Measurements from ENCODE around the gene DDX51. TPM values are rescaled to one million over a fixed set of nuclear protein-coding genes. Genes with fewer than 3 reads are reported as not detected.

Gene DDX51
- polyA plus RNA-seq, 2 of the 4 experiments (the other 2 are of a cell fraction) = 10.2 to 22.6 TPM

GRCh38 chr12:132175496-132176384 is 31.6 kb upstream of the DDX51 start:
- H3K9me3 ChIP-seq = no peaks in the 10 kb centered on the region
- FAIRE-seq (no peak), ATAC-seq (no peak), DNase-seq (ENCODE audit: low read depth in 1 of 2, low spot score in 1 of 2) (no peak)
- H3K27ac ChIP-seq = no peak overlapping the region
- H3K4me2 ChIP-seq = no peak overlapping the region
- ChIA-PET POLR2A (no interaction called here), CTCF (interaction anchor here (1.0 to 2.6 kb wide), 7 partner anchors 9 to 439 kb away, joined by 4 to 7 read pairs (median 6); no protein-coding TSS in a partner anchor)
- H3K4me1 ChIP-seq = peaks cover 9% of the 10 kb centered on the region; the same call in 2 of the 3 replicates
- 65% methylated on average over 22 of the region's 35 CpGs for WGBS (ENCODE audit: missing lambda C conversion rate)
- H3K4me3 ChIP-seq = no peak overlapping the region
- no peak for TF ChIP-seq KDM1A (IDR thresholded peaks at IDR 0.05; ENCODE audit: low read depth)
- TF ChIP-seq, protein P1, sequence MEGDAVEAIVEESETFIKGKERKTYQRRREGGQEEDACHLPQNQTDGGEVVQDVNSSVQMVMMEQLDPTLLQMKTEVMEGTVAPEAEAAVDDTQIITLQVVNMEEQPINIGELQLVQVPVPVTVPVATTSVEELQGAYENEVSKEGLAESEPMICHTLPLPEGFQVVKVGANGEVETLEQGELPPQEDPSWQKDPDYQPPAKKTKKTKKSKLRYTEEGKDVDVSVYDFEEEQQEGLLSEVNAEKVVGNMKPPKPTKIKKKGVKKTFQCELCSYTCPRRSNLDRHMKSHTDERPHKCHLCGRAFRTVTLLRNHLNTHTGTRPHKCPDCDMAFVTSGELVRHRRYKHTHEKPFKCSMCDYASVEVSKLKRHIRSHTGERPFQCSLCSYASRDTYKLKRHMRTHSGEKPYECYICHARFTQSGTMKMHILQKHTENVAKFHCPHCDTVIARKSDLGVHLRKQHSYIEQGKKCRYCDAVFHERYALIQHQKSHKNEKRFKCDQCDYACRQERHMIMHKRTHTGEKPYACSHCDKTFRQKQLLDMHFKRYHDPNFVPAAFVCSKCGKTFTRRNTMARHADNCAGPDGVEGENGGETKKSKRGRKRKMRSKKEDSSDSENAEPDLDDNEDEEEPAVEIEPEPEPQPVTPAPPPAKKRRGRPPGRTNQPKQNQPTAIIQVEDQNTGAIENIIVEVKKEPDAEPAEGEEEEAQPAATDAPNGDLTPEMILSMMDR (IDR thresholded peaks at IDR 0.05) = no peak
- TF ChIP-seq EHF (CRISPR knock-in tag; IDR thresholded peaks at IDR 0.05) = no peak
- no peak for TF ChIP-seq HOXA7 (CRISPR knock-in tag; IDR thresholded peaks at IDR 0.05)
- TF ChIP-seq FOSB (CRISPR knock-in tag; IDR thresholded peaks at IDR 0.05) = no peak
- no peak for TF ChIP-seq CEBPB (IDR thresholded peaks at IDR 0.05)
- no peak for TF ChIP-seq EHMT2 (IDR thresholded peaks at IDR 0.05; ENCODE audit: low read depth)
- no peak for TF ChIP-seq CHD2 (IDR thresholded peaks at IDR 0.05; ENCODE audit: low read length, partially characterized antibody)
- TF ChIP-seq RAD21 (conservative IDR thresholded peaks at IDR 0.05 in 1 of 2, IDR thresholded peaks at IDR 0.05 in 1 of 2) = no peak
- TF ChIP-seq ESRRA (IDR thresholded peaks at IDR 0.05; ENCODE audit: borderline replicate concordance, low read length) = no peak
- TF ChIP-seq JUN (IDR thresholded peaks at IDR 0.05) = no peak
- no peak for TF ChIP-seq MAZ (IDR thresholded peaks at IDR 0.05; ENCODE audit: borderline replicate concordance, low read depth, low read length)
- no peak for TF ChIP-seq POLR2AphosphoS2 (conservative IDR thresholded peaks at IDR 0.05; ENCODE audit: low read length)
- no peak for TF ChIP-seq SMC3 (IDR thresholded peaks at IDR 0.05)

DNA sequence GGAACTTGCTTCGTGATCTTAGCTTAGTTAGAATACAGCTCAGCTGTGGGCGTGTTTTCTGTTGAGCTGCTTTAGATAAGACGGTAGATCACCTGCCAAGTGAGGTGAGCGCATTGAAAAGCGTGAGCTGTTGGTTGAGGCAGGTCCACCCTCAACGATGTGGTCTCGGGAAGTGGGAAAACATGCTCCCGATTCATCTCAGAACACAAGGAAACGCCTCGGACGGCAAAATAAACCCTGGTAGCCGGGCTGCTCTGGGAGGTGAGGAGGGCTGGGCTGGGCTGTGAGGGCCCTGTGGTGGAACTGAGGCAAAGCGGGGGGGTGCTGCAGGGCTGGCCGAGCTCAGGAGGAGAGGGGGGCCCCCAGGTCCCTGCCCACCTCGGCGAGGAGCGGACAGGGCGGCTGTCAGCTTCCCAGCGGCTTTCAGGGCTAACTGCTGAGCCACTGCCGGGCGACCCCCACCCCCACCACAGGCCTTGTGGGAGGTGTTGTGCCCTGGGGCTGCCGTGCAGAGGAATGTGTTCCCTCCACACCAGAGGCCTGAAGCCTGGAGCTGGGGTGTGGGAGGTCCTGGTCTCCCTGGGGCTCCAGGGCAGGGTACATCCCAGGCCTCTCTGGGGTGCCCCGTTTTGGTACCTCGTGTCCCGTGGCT is 30.8 kb upstream of the DDX51 start:
- H3K9me3 ChIP-seq = no peaks in the 10 kb centered on the region
- ATAC-seq (no peak), DNase-seq (ENCODE audit: low read depth in 1 of 2, low spot score in 1 of 2) (no peak), FAIRE-seq (no peak)
- CTCF ChIA-PET = interaction anchor here (0.6 to 2.6 kb wide), 10 partner anchors 12 to 457 kb away, joined by 3 to 7 read pairs (median 5); no protein-coding TSS in a partner anchor
- no peak overlapping the region for H3K4me3 ChIP-seq
- no peak overlapping the region for H3K27ac ChIP-seq
- H3K4me2 ChIP-seq = no peak overlapping the region
- POLR2A ChIA-PET = no interaction called here
- peaks cover 9% of the 10 kb centered on the region; the same call in 2 of the 3 replicates for H3K4me1 ChIP-seq
- no peak for TF ChIP-seq HOXB5 (CRISPR knock-in tag; IDR thresholded peaks at IDR 0.05)
- TF ChIP-seq EHMT2 (IDR thresholded peaks at IDR 0.05; ENCODE audit: low read depth) = no peak
- TF ChIP-seq FOXS1 (CRISPR knock-in tag; IDR thresholded peaks at IDR 0.05) = no peak
- WGBS (ENCODE audit: missing lambda C conversion rate) = 76% methylated on average over 23 of the region's 25 CpGs

DNA sequence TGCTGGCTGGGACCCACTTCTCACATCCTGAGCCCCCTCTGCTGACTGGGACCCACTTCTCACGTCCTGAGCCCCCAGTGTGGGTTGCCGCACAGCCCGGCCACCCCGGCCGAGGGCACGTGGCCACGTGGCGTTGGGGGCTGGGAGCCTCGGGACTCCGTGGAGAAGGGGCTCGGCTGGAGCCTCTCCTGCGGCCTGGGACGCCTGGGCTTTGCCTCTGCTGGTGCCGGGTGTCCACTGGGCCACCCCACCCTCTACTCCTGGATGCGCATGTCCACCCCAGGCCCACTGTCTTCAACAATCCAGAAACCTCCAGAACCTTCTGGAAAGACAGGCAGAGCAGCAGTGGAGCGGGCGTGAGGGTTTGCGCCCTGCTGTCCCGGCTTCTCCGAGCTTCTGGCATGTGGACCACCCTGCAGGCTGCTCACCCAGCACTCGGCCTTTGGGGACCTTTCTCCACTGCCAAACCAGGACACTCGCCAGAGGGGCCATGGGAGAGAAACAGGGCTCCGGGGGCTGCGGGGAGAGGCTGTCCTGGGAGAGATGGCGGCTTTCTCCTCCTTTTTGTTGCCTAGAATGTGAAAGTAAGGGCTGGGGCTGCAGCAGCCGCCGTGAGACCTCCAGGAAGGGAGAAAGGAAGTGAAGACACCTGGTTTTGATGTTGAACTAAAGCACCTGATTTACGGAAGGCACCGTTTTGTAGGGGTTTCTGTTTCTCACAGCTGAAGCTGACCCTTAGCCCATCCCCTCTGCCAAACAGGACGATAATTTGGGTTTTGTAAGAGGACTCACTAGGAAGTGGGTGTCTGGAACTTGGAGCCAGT is 30.1 kb upstream of the DDX51 start:
- WGBS (ENCODE audit: missing lambda C conversion rate) = 74% methylated on average over 17 of the region's 30 CpGs
- CTCF ChIA-PET = interaction anchor here (0.6 to 2.6 kb wide), 9 partner anchors 11 to 457 kb away, joined by 3 to 7 read pairs (median 5); no protein-coding TSS in a partner anchor
- TF ChIP-seq JUNB (IDR thresholded peaks at IDR 0.05) (no peak), BHLHE40 (IDR thresholded peaks at IDR 0.05; ENCODE audit: low read depth, low read length) (no peak), CHD4 (IDR thresholded peaks at IDR 0.05; ENCODE audit: borderline replicate concordance) (no peak), HDAC2 (IDR thresholded peaks at IDR 0.05) (no peak), NFE2L2 (conservative IDR thresholded peaks at IDR 0.05; ENCODE audit: low read length) (no peak), EHMT2 (IDR thresholded peaks at IDR 0.05; ENCODE audit: low read depth) (no peak), REST (IDR thresholded peaks at IDR 0.05) (no peak)

More for the DNA sequence above, 30.1 kb upstream of the DDX51 start:
- ATAC-seq (no peak), DNase-seq (ENCODE audit: low read depth in 1 of 2, low spot score in 1 of 2) (no peak), FAIRE-seq (no peak)
- H3K4me2 ChIP-seq = no peak overlapping the region
- H3K4me1 ChIP-seq = peaks cover 9% of the 10 kb centered on the region; the same call in 2 of the 3 replicates
- POLR2A ChIA-PET = no interaction called here
- H3K27ac ChIP-seq = no peak overlapping the region
- no peak overlapping the region for H3K4me3 ChIP-seq
- H3K9me3 ChIP-seq = no peaks in the 10 kb centered on the region

All from A549 (cell line).